Stimulated activated CD4-positive, alpha-beta T cell treated with anti-CD3 and anti-CD28 coated beads, Interleukin-12 subunit alpha, Interleukin-12 subunit beta, amount 100 ng/mL, for 4 hours (primary cell): Measurements from ENCODE around the gene CXADR.

Source experiments
- DNase-seq: peaks from one replicate; pipeline ENCODE4 v3.0.0-alpha.2; 2020

The CXADR gene

GRCh38 chr21:17610911-17611310, 98.1 kb downstream of the CXADR start:
- DNase-seq = no peak

DNA sequence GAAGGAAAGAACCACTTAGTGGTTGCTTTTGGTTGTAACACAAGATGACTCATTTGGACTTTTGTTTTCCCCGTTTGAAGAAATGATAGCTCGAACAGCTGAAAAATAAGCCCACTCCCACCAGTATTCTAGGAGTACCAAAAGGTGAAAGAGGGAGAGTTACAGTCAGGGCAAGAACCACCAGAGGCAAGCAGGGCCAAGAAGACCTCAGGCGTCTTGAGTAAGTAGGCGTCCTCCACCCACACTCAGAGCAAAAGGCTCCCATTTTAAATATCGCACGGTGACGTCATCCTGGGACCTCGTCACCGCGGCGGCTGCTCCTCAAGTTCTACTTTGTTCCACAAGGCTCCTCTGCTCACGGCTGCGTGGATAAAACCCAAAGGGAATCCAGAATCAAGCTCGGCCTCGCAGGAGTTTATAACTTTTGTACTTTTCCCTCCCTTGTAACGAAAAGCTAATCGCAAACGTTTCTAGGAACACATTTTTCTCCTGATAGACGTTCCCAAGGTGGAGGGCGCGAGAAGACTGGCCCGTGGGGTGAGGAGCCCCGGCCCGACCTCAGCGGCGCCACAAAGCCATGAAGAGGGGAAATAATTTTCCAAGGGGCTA, 98.7 kb downstream of the CXADR start:
- peak; percentile 73 for DNase-seq

- peak; percentile 29 for DNase-seq
Observed at GRCh38 chr21:17612023-17612564, 99.3 kb downstream of the CXADR start.

DNA sequence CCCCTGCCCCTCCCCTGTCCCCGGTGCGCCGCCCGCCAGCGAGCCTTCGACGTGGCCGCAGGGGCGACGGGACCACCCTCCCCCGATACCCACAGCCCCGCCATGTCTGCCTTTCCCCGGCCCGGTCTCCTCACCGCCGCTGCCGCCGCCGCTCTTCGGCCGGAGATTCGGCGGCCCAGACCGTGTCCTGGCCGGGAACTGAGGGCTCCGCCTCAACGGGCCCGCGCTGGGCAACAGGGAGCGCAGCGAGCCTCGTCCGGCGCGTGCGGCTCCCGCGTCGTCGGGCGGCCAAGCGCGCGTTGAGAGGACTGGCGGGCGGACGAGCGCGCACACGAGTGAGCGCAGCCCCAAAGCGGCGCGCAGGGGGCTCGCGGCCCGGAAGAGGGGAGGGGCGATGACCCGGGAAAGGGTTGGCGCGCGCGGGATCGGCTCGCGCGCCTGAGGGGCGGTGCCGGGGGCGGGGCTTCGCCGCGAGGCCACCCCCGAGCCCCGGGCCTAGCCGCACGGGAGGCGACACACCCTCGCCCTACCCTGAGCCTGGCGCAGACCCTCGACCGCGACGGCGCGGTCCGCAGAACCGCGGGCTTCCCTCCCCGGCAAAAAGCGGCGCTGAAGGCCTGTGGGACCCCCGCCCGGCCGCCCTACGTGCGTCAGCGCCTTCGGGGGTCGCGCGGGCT, 99.9 kb downstream of the CXADR start, which contains the start of gene BTG3:
Gene BTG3, minus strand, starts transcription at position 337 of the 677 bp plus-strand sequence. CDS start 3,757 bp downstream, outside the sequence.
- peak; percentile 79 for DNase-seq

- DNase-seq = no peak
Observed at GRCh38 chr21:17613242-17613676, 100.4 kb downstream of the CXADR start.

DNA sequence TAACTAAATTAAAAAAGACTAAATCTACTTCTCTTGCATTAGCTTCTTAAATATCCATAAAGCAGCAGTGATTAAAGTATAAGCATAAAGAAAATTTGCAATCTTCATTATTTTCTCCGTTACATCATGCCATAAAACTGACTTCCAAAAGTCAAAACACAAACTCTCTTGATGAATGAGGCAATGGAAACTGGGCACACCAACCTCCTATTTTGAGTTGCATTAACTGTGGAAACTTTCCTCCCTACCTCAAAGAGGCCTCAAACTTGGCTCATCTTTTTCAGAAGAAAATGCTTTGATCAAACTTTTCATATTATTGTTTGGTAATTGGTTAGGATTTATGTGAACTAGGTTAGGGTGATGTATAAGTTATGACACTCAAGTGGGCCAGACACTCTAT, 104.0 kb downstream of the CXADR start:
- no peak for DNase-seq

DNA sequence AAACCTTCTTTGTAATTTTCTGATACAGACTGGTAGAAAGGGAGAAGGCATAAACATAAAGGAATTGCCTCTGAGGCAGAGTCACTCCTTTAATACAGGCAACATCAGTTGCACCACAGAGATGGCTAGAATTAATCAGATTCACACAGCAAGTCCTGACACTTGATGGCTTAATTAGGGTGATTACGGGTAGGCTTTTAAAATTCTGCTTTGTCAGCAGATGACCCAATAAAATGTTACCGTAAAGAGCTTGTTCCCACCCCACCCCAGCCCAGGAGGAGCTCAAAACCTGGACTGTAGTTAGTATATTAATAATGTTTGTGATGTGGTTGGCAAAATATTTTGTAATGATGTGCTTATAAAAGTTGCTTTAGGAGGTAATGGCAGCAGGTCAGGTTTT, 109.2 kb downstream of the CXADR start:
- no peak for DNase-seq

DNA sequence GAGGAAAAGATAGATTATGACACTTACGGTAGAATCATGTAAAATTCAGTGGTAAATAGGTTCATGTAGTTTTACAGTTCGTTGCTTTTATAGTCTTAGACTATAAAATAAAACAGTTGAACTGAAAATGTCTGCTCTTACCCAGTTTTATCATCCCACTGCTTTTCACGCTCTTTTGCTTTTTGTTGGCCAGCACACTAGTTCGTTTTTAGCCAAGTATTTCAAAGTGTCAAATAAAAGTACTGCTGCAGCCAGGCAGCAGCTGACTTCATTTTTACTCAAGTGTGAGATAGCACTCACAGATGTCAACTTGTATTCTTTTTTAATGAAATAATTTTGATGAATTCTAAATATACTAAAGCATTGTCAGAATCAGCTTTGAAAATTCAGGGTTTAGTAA, 118.4 kb downstream of the CXADR start:
- DNase-seq = no peak

- no peak for DNase-seq
Observed at GRCh38 chr21:17636711-17637110, 123.9 kb downstream of the CXADR start.

DNA sequence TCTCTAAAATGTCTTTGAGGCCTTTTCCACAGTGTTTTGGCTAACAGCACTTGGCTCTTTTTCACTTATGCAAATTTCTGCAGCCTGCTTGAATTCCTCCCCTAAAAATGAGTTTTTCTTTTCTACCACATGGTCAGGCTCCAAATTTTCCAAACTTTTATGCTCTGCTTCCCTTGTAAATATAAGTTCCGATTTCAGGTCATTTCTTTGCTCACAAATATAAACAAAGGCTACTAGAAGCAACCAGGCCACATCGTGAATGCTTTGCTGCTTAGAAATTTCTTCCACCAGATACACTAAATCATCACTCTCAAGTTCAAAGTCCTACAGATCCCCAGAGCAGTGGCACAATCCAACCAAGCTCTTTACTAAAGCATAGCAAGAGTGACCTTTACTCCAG, 128.0 kb downstream of the CXADR start:
- no peak for DNase-seq
